DMS153 (cell line): ENCODE data around the gene ASCC2.
"Not testable (repeated sequence)": the region's sequence is repeated elsewhere in the genome, so short reads cannot be mapped to it uniquely, and the experiment has no call there.

Source experiments
- DNase-seq: peaks from one replicate; lab custom pipeline; 2025; lab: John Stamatoyannopoulos, UW

The ASCC2 gene

DNA sequence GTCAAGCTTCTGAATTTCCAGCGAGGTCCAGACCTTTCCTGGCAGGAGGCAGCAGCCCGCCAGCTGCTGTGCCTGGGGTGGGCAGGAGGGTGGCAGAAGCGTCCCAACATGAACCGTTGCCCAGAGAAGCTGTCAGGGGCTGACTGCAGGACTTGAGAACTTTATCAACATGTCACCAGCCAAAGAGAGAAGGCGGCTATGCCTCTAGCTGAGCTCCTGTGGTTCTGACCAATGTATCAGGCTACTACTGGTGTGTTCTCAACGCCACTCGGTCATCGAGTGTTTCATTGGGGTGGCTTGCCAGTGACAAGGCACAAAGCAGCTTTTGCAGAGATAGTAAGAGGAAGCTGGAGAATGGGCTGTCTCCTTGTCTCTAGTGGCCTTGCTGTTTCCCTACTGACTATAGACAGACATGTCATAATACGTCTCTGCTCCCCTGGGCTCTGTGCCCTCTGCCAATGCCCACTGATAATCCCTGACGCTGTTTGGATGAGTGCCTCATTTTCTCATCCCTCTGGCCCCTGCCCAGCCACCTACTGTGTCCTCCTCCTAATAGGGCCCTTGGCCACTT, 17.6 kb upstream of the ASCC2 start:
- DNase-seq, result no peak

GRCh38 chr22:29854432-29854831, 16.4 kb upstream of the ASCC2 start:
- DNase-seq, result no peak

DNA sequence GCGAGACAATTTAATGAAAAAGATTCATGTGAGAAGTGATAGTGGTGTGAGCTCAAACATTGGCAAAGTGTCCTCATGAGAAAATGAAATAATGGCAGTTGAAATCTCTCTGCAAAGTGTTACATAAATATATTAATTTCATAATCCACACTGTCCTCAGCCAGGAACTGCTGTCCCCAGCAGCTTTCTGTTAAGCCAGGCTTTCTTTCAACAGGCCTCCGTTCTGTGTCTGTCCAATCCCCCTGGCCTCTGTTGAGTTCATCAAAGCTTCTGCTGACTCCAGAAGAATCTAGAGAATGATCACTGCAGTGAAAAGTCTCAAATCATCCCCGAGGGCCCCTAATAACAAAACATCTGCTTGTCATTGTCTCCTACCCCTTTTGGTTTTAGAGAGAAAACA, 10.0 kb upstream of the ASCC2 start:
- no peak for DNase-seq

- no peak for DNase-seq
These were observed 8.2 kb upstream of the ASCC2 start for GRCh38 chr22:29846290-29846689.

- DNase-seq, result peak; percentile 57
These were observed 4.7 kb upstream of the ASCC2 start for GRCh38 chr22:29842740-29843139.

- no peak for DNase-seq
These were observed 4.1 kb upstream of the ASCC2 start for GRCh38 chr22:29842172-29842571.

GRCh38 chr22:29840498-29840897, 2.4 kb upstream of the ASCC2 start:
- no peak for DNase-seq

DNA sequence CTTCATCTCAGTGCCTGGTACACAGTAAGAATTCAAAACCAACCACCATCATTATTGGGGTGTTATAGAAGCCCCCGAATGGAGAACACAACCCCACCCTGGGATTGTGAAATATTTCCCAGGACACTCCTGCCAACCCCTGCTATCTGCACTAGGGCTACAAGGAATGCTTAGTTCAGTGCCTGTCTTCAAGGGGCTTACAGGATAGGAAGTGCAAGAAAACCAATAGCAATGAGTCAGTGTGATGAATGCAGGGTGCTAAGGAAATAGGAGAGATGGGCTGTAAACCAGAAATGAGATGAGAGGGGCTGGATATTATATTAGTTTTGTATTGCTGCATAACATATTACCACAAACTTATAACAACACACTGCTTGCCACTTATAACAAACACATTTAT, 965 bp upstream of the ASCC2 start:
- DNase-seq, result no peak

DNA sequence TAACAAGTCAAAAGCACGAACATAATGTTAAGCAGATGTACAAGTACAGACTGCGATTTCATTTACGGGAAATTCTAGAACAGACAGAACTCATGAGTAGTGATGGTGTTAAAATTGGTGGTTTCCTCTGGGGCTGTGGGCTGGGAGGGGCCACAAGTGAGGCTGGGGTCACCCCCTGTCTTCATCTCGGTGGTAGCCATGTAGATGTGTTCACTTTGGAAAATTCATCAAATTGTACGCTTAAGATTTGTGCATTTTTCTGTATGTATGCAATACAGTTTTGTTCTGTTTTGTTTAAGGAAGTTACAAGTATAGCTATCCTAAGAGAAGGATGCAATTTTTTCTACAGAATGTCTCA, 504 bp upstream of the ASCC2 start:
- no peak for DNase-seq

GRCh38 chr22:29836791-29837370, 1.2 kb downstream of the ASCC2 start:
- DNase-seq, result not testable (repeated sequence)

- DNase-seq, result no peak
These were observed 4.0 kb downstream of the ASCC2 start for GRCh38 chr22:29834046-29834445.

- DNase-seq, result no peak
These were observed 4.6 kb downstream of the ASCC2 start for GRCh38 chr22:29833392-29833965.

DNA sequence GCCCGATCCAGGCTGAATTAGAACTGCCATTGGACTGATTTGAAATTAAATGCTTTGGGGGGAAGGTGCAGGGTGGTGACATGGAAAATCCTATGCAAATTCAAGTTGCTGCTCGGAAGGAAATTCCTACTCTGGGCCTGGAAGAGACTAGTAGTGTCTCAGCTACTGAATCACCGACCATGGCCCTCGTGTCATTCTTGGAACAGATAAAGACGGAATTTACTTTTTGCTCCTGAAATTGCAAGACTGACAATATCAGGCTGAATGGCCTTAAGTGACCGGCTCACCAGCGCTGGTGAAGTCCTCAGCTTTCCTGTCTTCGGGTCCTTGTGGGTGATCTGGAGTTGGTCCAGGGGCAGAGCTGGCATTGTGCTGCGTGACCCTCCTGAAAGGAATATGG, 6.1 kb downstream of the ASCC2 start:
- no peak for DNase-seq

DNA sequence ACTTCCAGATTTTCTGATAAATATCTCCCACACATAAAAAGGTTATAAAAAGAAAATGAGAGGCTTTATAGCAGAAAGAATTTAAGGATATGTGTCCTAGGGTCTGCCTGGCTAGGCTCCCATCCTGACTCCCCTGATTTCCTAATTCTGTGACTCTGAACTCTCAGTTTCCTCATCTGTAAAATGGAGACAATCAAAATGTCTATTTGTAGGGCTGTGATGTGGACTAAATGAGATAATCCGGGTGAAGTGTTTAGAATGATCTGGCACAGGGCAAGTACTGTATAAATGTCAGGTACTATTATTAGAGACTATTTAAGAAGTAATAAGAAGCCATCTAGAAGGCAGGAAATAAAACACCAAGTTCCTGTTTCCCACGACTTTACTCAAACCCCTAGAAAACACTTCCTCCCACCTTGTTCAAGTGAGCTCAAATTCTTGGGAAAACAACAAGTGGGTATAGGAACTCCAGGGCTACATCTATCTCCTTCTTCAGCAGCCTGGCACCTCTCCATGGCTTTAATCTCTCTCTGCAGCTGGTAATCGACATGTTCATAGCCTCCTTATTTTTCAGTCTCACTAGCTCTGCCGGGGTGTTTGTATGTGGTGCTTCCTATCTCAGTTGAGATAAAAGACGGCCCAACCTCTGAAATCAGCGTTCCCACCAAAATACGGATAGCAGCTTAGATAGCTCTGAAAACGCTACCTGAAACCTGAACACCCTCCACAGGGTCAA, 6.7 kb downstream of the ASCC2 start:
- no peak for DNase-seq

DNA sequence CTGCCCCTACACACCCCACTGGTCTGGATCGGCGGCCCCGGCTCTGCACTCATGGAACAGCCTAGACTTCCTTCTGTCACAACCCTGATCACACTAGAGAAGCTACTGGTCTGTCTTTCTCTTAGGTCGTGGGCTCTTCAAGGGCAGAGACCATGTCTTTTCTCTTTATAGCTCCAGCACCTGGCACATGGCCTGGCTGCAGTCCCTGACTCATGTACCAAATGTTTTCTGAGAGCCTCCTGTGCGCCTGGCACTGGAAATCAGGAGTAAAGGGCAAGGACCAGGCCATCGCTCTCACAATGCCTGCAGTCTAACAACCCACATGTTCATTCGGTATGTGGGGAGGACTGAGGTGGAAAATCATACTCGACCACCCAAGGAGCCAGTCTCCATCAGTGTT, 7.5 kb downstream of the ASCC2 start:
- no peak for DNase-seq

DNA sequence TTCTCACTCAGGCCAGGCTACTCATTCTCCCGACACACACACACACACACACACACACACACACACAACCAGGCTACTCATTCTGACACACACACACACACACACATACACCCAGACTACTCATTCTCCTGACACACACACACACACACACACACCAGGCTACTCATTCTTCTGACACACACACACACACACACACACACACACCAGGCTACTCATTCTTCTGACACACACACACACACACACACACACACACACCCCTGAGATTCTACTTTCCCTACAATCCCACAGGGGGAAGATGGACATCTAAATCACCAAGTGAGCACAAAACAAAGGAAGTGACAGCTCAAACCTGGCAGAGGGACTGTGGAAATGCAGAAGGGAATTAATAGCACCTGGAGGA, 10.3 kb downstream of the ASCC2 start:
- DNase-seq, result not testable (repeated sequence)

DNA sequence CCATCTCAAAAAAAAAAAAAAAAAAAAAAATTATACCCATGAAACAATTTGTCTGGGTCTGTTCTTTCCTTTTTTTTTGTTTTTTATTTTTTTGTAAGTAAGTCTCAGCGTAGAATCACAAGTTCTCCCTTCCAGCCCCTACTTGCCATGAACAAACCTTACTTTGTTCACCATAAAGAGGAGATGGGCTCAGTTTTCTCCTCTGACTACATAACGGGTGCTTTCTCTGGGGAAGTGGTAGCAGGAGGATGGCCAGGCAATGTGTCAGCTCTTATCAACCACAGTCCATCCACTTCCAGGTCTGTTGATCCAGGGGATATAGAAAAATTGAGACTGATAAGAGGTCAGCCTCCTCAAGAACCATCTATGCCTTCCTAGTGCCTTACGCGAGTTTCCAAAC, 11.0 kb downstream of the ASCC2 start:
- no peak for DNase-seq

- no peak for DNase-seq
These were observed 12.5 kb downstream of the ASCC2 start for GRCh38 chr22:29825578-29825977.

DNA sequence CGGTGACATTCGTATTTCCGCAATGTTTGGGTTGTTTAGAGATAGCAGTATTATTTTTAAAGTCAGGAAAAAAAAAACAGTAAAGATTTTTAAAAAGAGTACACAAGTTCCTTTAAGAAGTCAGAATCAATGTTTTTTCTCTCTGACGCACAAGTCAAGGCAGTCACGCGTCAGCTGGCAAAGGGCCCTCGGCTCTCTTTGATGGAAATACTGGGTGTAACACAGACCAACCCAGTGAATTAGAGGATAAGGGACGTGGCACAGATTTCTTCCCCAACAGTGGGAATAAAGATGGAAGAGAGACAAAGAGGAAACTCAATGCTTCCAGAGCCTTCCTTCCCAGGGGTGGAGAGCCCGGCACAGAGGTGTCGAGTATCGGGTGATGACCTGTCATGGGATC, 13.4 kb downstream of the ASCC2 start:
- DNase-seq, result no peak

DNA sequence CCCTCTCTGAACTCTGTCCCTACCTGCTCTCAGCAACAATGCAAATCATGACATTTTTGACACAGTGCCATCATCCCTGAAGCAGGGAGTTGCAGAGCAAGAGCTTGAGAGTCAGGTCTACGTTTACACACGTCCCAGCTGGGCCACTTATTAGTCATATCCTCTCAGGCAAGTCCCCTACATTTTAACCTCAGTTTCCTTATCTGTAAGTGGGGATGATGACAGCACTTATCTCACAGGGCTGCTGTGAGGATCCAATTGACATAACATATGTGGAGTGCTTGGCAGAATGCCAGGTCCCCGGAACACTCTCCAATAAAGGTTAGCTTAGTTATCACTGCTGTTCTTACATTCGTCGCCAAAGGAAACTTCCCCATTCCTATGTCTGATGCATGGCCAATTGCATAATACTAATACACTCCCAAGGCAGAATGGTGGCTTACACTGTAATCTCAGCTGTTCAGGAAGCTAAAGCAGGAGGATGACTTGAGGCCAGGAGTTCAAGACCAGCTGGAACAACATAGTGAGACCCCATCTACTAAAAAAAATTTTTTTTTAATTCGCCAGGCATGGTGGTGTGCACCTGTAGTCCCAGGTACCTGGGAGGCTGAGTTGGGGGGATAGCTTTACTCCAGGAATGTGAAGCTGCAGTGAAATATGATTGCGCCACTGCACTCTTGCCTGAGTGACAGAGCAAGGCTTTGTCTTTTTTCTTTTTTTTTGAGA, 16.6 kb downstream of the ASCC2 start:
- peak; percentile 98 for DNase-seq

DNA sequence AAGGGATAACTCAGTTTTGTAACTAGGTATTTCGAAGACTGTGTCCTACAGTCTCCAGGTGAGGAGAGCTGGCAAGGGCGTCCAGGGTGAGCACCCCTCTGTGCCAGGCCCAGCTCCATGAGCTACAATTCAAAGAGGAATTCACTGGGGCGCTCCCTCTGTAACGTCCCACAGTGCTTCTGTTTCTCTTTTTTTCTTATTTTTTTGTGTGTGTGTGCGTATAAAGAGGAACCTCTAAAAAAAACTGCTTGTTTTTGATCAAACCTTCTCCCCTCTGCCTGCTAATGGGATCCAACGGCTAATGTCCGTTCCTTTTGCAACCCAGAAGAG, 17.1 kb downstream of the ASCC2 start:
- no peak for DNase-seq

DNA sequence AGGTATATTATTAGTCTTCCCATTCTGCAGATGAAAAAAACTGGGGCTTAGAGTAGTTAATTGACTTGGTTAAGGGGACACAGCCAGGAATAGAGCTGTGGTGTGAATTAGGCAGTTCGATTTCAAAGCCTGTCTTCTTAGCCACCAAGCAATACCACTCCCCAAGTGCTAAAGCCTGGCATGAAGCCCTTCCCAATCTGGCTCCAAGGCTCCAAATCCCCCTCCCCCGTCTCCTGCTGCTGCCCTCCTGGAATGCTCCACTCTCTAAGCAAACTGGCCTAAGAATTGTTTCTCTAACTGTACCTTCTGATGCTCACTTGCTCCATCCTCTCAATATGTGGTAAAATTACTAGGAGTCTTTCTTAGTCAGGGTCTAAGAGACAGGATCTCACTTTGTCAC, 18.6 kb downstream of the ASCC2 start:
- DNase-seq, result no peak

GRCh38 chr22:29817724-29818123, 20.4 kb downstream of the ASCC2 start:
- DNase-seq, result no peak
